A673 (cell line): Measurements from ENCODE around the gene BEND6.

Experiments
- EZH2 ChIP-seq: fragments of 200-600 bp; sonication (generic); IDR thresholded peaks from 2 replicates; pipeline ENCODE4 v1.6.1; 2017; ENCODE audit warnings: borderline replicate concordance, low read depth, mild to moderate bottlenecking, mixed read lengths, antibody characterized with exemption, low read length; ENCODE audit not compliant: poor library complexity, severe bottlenecking
- TF ChIP-seq, protein P1 (sequence below): fragments of 300-800, 200-600 bp; sonication (generic); conservative IDR thresholded peaks from 2 replicates; pipeline ENCODE4 v1.5.1; 2017; ENCODE audit warnings: low read depth, mild to moderate bottlenecking, antibody characterized with exemption, low read length, moderate library complexity, mixed read lengths

DNA sequence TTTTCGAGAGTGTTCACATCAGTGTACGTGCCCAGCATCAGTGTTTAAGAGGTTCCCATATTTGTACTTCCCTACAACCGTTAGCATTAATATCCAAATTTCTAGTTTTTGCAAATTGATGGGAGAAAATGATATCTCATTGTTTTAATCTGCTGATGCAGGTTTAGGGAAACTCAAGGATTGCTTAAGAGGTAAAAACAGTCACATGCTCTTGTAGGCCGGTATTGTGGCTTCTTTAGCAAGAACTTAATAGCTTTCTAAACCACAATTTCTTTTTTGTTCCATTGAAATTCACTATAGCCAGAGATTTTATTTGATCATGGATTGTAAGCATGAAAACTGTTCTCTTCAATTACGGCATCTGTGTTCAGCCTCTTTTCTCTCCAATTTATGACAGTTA lies 29.5 kb downstream of the BEND6 start:
- TF ChIP-seq, protein P1, sequence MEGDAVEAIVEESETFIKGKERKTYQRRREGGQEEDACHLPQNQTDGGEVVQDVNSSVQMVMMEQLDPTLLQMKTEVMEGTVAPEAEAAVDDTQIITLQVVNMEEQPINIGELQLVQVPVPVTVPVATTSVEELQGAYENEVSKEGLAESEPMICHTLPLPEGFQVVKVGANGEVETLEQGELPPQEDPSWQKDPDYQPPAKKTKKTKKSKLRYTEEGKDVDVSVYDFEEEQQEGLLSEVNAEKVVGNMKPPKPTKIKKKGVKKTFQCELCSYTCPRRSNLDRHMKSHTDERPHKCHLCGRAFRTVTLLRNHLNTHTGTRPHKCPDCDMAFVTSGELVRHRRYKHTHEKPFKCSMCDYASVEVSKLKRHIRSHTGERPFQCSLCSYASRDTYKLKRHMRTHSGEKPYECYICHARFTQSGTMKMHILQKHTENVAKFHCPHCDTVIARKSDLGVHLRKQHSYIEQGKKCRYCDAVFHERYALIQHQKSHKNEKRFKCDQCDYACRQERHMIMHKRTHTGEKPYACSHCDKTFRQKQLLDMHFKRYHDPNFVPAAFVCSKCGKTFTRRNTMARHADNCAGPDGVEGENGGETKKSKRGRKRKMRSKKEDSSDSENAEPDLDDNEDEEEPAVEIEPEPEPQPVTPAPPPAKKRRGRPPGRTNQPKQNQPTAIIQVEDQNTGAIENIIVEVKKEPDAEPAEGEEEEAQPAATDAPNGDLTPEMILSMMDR = no peak
- no peak for TF ChIP-seq EZH2
